GM23338 (cell line): ENCODE measurements around the gene DNAAF5. TPM values are rescaled to one million over a fixed set of nuclear protein-coding genes. Genes with fewer than 3 reads are reported as not detected.

ENCODE experiments used
- ATAC-seq: fragments of 200-7000 bp; cut with Tn5 transposase; 3 replicates; pipeline ENCODE4 v1.9.1; 2020
- DNase-seq: peaks from one replicate; pipeline ENCODE4 v3.0.0-alpha.2; 2015; ENCODE audit warnings: low spot score
- H2AFZ ChIP-seq: fragments of 200-600 bp; sonication (generic); 2 replicates; pipeline ENCODE4 v1.8.0; 2016; ENCODE audit warnings: antibody characterized with exemption, mild to moderate bottlenecking, moderate library complexity
- H3F3A ChIP-seq: fragments of 200-600 bp; sonication (generic); replicated peaks from 2 replicates; pipeline ENCODE4 v1.8.0; 2017; ENCODE audit warnings: antibody characterized with exemption, mixed run types, low read depth
- H3K27ac ChIP-seq: fragments of 200-600 bp; sonication (generic); 2 replicates; pipeline ENCODE4 v1.6.1; 2016; ENCODE audit warnings: low read depth
- H3K27me3 ChIP-seq: fragments of 200-600 bp; sonication (generic); 2 replicates; pipeline ENCODE4 v1.8.0; 2016; ENCODE audit warnings: mild to moderate bottlenecking, mixed run types, moderate library complexity; ENCODE audit not compliant: insufficient read depth
- H3K36me3 ChIP-seq: fragments of 200-600 bp; sonication (generic); 2 replicates; pipeline ENCODE4 v1.8.0; 2016; ENCODE audit warnings: mild to moderate bottlenecking; ENCODE audit not compliant: insufficient read depth
- H3K4me1 ChIP-seq: fragments of 200-600 bp; sonication (generic); 2 replicates; pipeline ENCODE4 v1.8.0; 2016; ENCODE audit warnings: mild to moderate bottlenecking, moderate library complexity; ENCODE audit not compliant: insufficient read depth
- H3K4me2 ChIP-seq: fragments of 200-600 bp; sonication (generic); 2 replicates; pipeline ENCODE4 v1.7.1; 2017; ENCODE audit warnings: mixed run types
- H3K4me3 ChIP-seq: fragments of 200-600 bp; sonication (generic); 2 replicates; pipeline ENCODE4 v1.6.1; 2016; ENCODE audit warnings: mixed run types
- H3K79me2 ChIP-seq: fragments of 200-600 bp; sonication (generic); replicated peaks from 2 replicates; pipeline ENCODE4 v1.8.0; 2017; ENCODE audit warnings: mild to moderate bottlenecking; ENCODE audit not compliant: insufficient read depth
- H3K9me2 ChIP-seq: fragments of 200-600 bp; sonication (generic); 2 replicates; pipeline ENCODE4 v1.8.0; 2017; ENCODE audit not compliant: insufficient read depth
- H4K20me1 ChIP-seq: fragments of 200-600 bp; sonication (generic); replicated peaks from 2 replicates; pipeline ENCODE4 v1.8.0; 2017; ENCODE audit warnings: mild to moderate bottlenecking; ENCODE audit not compliant: insufficient read depth
- H3K27ac Mint-ChIP-seq: 2 replicates; pipeline ENCODE4 v1.8.0; 2020; ENCODE audit warnings: inconsistent platforms, mild to moderate bottlenecking, moderate library complexity, mixed read lengths
- H3K27me3 Mint-ChIP-seq: 3 replicates; pipeline ENCODE4 v1.8.0; 2022; ENCODE audit warnings: low read depth, mild to moderate bottlenecking, moderate library complexity, mixed read lengths, inconsistent platforms; ENCODE audit not compliant: insufficient read depth, poor library complexity
- H3K36me3 Mint-ChIP-seq: 3 replicates; pipeline ENCODE4 v1.8.0; 2021; ENCODE audit warnings: low read depth, mild to moderate bottlenecking, inconsistent platforms, moderate library complexity, mixed read lengths
- H3K4me1 Mint-ChIP-seq: 3 replicates; pipeline ENCODE4 v1.8.0; 2020; ENCODE audit warnings: mild to moderate bottlenecking, inconsistent platforms, mixed read lengths
- H3K4me3 Mint-ChIP-seq: 3 replicates; pipeline ENCODE4 v1.8.0; 2021; ENCODE audit warnings: moderate library complexity, mild to moderate bottlenecking, inconsistent platforms, mixed read lengths
- H3K9me3 Mint-ChIP-seq: 3 replicates; pipeline ENCODE4 v1.8.0; 2020; ENCODE audit warnings: moderate library complexity, mild to moderate bottlenecking, inconsistent platforms, mixed read lengths
- CREB1 ChIP-seq: fragments of 250-450 bp; sonication (Bioruptor Pico); IDR thresholded peaks from 2 replicates; pipeline ENCODE4 v1.5.0; 2020; ENCODE audit warnings: low read depth, mild to moderate bottlenecking, moderate library complexity
- EZH2 ChIP-seq: fragments of 200-600 bp; sonication (generic); IDR thresholded peaks from one replicate; pipeline ENCODE4 v1.8.0; 2017; ENCODE audit warnings: antibody characterized with exemption, mild to moderate bottlenecking, low read depth; ENCODE audit not compliant: unreplicated experiment
- EZH2phosphoT487 ChIP-seq: fragments of 200-600 bp; sonication (generic); IDR thresholded peaks from one replicate; pipeline ENCODE4 v1.8.1; 2018; ENCODE audit warnings: antibody characterized with exemption; ENCODE audit not compliant: unreplicated experiment
- JUNB ChIP-seq: IDR thresholded peaks from one replicate; pipeline ENCODE4 v1.6.1; 2016; ENCODE audit warnings: antibody characterized with exemption; ENCODE audit not compliant: unreplicated experiment
- NANOG ChIP-seq: IDR thresholded peaks from 2 replicates; pipeline ENCODE4 v1.6.1; 2016; ENCODE audit warnings: antibody characterized with exemption, borderline replicate concordance
- POLR2AphosphoS5 ChIP-seq: IDR thresholded peaks from 2 replicates; pipeline ENCODE4 v1.6.1; 2016; ENCODE audit warnings: antibody characterized with exemption, low read depth
- STAT1 ChIP-seq: IDR thresholded peaks from one replicate; pipeline ENCODE4 v1.6.1; 2016; ENCODE audit warnings: antibody characterized with exemption; ENCODE audit not compliant: unreplicated experiment
- ZNF114 ChIP-seq: fragments of 250-450 bp; sonication (Bioruptor Pico); IDR thresholded peaks from 2 replicates; pipeline ENCODE4 v1.5.0; 2020; ENCODE audit warnings: mild to moderate bottlenecking, moderate library complexity
- ZNF331 ChIP-seq: fragments of 250-450 bp; sonication (Bioruptor Pico); IDR thresholded peaks from 2 replicates; pipeline ENCODE4 v1.5.0; 2020; ENCODE audit warnings: low read depth, mild to moderate bottlenecking, moderate library complexity
- polyA plus RNA-seq: library from polyadenylated mRNA; unstranded; fragments of >200 nt; fragmentation: Nextera tagmentation; extraction: Ambion mirVana; gene quantifications from 2 replicates; pipeline ENCODE4 v1.2.1, GENCODE V29; 2016
- total RNA-seq: library from RNA; depleted of rRNA; stranded (reverse); fragments of >200 nt; shearing (Covaris generic); gene quantifications from 2 replicates; pipeline ENCODE4 v1.2.3, GENCODE V29; 2014
- TF ChIP-seq, protein P1 (sequence below): IDR thresholded peaks from one replicate; pipeline ENCODE4 v1.6.1; 2018; ENCODE audit warnings: antibody characterized with exemption; ENCODE audit not compliant: unreplicated experiment
- TF ChIP-seq, protein P2 (sequence below): fragments of 250-450 bp; sonication (Bioruptor Pico); IDR thresholded peaks from 2 replicates; pipeline ENCODE4 v1.5.0; 2020; ENCODE audit warnings: mild to moderate bottlenecking, moderate library complexity
- TF ChIP-seq, protein P3 (sequence below), 2 experiments: fragments of 200-600 bp in 1 of 2; sonication (generic) in 1 of 2; conservative IDR thresholded peaks; 2 replicates each; pipeline versions ENCODE4 v1.5.1 to v1.6.1; 2016 to 2017; ENCODE audit warnings: antibody characterized with exemption in 2 of 2, low read depth in 2 of 2, mild to moderate bottlenecking in 2 of 2, moderate library complexity in 1 of 2
- TF ChIP-seq, protein P4 (sequence below): IDR thresholded peaks from 2 replicates; pipeline ENCODE4 v1.6.1; 2016; ENCODE audit warnings: antibody characterized with exemption

The DNAAF5 gene
- total and polyA plus RNA-seq, 2 experiments from 2014 or later: 20.4 to 86.7 TPM

DNA sequence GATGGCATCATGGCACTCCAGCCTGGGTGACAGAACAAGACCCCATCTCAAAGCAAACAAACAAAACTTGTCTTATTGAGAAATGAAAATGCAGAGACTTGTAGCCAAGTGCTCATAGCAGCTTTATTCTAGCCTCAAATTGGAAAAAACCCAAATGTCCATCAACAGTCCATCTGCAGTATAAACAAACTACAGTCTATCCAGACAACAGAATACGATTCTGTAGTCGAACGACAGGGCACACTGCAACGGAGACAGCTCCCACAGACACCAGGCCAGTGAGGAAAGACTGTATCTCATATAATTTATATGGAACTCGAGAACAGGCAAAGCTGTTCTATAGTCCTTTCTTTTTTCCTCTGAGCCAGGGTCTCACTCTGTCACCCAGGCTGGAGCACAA, 65.0 kb downstream of the DNAAF5 start (continued):
- TF ChIP-seq CREB1: no peak

DNA sequence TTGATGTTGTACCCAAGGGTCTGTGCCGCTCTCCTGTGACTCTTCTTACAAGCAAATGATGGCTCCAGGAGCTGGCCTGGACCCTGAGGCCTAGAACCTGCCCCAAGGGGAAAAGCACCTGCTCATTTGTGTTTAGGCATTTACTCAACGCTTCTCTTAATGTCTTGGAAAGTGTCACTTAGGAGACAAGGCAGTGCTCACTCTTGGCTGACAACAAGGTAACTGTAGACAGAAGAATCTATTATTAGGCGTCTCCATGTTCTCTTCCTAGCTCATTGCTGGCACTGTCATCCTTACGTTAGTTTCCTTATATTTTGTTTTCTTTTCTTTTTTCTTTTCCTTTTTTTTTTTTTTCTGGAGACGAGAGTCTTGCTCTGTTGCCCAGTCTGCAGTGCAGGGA, 67.7 kb downstream of the DNAAF5 start:
- Mint-ChIP-seq H3K4me3 (no peak overlapping the region), H3K36me3 (peaks cover 17% of the 10 kb centered on the region; the same call in 2 of the 3 replicates), H3K4me1 (no peaks in the 10 kb centered on the region), H3K27ac (no peak overlapping the region), H3K27me3 (peaks cover 2% of the 10 kb centered on the region), H3K9me3 (peaks cover 12% of the 10 kb centered on the region)
- Histone ChIP-seq H2AFZ (no peak overlapping the region), H3K4me2 (no peak overlapping the region), H3K27ac (no peak overlapping the region), H3K4me3 (no peak overlapping the region), H3K36me3 (no peaks in the 10 kb centered on the region), H4K20me1 (no peaks in the 10 kb centered on the region), H3F3A (no peaks in the 10 kb centered on the region), H3K4me1 (no peaks in the 10 kb centered on the region), H3K27me3 (no peaks in the 10 kb centered on the region), H3K9me2 (no peaks in the 10 kb centered on the region), H3K79me2 (no peaks in the 10 kb centered on the region)
- TF ChIP-seq, protein P1, sequence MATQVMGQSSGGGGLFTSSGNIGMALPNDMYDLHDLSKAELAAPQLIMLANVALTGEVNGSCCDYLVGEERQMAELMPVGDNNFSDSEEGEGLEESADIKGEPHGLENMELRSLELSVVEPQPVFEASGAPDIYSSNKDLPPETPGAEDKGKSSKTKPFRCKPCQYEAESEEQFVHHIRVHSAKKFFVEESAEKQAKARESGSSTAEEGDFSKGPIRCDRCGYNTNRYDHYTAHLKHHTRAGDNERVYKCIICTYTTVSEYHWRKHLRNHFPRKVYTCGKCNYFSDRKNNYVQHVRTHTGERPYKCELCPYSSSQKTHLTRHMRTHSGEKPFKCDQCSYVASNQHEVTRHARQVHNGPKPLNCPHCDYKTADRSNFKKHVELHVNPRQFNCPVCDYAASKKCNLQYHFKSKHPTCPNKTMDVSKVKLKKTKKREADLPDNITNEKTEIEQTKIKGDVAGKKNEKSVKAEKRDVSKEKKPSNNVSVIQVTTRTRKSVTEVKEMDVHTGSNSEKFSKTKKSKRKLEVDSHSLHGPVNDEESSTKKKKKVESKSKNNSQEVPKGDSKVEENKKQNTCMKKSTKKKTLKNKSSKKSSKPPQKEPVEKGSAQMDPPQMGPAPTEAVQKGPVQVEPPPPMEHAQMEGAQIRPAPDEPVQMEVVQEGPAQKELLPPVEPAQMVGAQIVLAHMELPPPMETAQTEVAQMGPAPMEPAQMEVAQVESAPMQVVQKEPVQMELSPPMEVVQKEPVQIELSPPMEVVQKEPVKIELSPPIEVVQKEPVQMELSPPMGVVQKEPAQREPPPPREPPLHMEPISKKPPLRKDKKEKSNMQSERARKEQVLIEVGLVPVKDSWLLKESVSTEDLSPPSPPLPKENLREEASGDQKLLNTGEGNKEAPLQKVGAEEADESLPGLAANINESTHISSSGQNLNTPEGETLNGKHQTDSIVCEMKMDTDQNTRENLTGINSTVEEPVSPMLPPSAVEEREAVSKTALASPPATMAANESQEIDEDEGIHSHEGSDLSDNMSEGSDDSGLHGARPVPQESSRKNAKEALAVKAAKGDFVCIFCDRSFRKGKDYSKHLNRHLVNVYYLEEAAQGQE: no peak
- TF ChIP-seq EZH2phosphoT487 (no peak), ZNF331 (CRISPR knock-in tag) (no peak), POLR2AphosphoS5 (no peak), NANOG (no peak), CREB1 (no peak), EZH2 (no peak), JUNB (no peak), STAT1 (no peak), ZNF114 (no peak)
- TF ChIP-seq, protein P2, sequence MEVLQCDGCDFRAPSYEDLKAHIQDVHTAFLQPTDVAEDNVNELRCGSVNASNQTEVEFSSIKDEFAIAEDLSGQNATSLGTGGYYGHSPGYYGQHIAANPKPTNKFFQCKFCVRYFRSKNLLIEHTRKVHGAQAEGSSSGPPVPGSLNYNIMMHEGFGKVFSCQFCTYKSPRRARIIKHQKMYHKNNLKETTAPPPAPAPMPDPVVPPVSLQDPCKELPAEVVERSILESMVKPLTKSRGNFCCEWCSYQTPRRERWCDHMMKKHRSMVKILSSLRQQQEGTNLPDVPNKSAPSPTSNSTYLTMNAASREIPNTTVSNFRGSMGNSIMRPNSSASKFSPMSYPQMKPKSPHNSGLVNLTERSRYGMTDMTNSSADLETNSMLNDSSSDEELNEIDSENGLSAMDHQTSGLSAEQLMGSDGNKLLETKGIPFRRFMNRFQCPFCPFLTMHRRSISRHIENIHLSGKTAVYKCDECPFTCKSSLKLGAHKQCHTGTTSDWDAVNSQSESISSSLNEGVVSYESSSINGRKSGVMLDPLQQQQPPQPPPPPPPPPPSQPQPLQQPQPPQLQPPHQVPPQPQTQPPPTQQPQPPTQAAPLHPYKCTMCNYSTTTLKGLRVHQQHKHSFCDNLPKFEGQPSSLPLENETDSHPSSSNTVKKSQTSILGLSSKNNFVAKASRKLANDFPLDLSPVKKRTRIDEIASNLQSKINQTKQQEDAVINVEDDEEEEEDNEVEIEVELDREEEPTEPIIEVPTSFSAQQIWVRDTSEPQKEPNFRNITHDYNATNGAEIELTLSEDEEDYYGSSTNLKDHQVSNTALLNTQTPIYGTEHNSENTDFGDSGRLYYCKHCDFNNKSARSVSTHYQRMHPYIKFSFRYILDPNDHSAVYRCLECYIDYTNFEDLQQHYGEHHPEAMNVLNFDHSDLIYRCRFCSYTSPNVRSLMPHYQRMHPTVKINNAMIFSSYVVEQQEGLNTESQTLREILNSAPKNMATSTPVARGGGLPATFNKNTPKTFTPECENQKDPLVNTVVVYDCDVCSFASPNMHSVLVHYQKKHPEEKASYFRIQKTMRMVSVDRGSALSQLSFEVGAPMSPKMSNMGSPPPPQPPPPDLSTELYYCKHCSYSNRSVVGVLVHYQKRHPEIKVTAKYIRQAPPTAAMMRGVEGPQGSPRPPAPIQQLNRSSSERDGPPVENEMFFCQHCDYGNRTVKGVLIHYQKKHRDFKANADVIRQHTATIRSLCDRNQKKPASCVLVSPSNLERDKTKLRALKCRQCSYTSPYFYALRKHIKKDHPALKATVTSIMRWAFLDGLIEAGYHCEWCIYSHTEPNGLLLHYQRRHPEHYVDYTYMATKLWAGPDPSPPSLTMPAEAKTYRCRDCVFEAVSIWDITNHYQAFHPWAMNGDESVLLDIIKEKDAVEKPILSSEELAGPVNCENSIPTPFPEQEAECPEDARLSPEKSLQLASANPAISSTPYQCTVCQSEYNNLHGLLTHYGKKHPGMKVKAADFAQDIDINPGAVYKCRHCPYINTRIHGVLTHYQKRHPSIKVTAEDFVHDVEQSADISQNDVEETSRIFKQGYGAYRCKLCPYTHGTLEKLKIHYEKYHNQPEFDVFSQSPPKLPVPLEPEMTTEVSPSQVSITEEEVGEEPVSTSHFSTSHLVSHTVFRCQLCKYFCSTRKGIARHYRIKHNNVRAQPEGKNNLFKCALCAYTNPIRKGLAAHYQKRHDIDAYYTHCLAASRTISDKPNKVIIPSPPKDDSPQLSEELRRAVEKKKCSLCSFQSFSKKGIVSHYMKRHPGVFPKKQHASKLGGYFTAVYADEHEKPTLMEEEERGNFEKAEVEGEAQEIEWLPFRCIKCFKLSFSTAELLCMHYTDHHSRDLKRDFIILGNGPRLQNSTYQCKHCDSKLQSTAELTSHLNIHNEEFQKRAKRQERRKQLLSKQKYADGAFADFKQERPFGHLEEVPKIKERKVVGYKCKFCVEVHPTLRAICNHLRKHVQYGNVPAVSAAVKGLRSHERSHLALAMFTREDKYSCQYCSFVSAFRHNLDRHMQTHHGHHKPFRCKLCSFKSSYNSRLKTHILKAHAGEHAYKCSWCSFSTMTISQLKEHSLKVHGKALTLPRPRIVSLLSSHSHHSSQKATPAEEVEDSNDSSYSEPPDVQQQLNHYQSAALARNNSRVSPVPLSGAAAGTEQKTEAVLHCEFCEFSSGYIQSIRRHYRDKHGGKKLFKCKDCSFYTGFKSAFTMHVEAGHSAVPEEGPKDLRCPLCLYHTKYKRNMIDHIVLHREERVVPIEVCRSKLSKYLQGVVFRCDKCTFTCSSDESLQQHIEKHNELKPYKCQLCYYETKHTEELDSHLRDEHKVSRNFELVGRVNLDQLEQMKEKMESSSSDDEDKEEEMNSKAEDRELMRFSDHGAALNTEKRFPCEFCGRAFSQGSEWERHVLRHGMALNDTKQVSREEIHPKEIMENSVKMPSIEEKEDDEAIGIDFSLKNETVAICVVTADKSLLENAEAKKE: no peak
- TF ChIP-seq, protein P3, sequence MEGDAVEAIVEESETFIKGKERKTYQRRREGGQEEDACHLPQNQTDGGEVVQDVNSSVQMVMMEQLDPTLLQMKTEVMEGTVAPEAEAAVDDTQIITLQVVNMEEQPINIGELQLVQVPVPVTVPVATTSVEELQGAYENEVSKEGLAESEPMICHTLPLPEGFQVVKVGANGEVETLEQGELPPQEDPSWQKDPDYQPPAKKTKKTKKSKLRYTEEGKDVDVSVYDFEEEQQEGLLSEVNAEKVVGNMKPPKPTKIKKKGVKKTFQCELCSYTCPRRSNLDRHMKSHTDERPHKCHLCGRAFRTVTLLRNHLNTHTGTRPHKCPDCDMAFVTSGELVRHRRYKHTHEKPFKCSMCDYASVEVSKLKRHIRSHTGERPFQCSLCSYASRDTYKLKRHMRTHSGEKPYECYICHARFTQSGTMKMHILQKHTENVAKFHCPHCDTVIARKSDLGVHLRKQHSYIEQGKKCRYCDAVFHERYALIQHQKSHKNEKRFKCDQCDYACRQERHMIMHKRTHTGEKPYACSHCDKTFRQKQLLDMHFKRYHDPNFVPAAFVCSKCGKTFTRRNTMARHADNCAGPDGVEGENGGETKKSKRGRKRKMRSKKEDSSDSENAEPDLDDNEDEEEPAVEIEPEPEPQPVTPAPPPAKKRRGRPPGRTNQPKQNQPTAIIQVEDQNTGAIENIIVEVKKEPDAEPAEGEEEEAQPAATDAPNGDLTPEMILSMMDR (conservative IDR thresholded peaks at IDR 0.05; ENCODE audit: low read depth in 2 of 2): no peak
- TF ChIP-seq, protein P4, sequence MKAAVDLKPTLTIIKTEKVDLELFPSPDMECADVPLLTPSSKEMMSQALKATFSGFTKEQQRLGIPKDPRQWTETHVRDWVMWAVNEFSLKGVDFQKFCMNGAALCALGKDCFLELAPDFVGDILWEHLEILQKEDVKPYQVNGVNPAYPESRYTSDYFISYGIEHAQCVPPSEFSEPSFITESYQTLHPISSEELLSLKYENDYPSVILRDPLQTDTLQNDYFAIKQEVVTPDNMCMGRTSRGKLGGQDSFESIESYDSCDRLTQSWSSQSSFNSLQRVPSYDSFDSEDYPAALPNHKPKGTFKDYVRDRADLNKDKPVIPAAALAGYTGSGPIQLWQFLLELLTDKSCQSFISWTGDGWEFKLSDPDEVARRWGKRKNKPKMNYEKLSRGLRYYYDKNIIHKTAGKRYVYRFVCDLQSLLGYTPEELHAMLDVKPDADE: no peak
- no peak for ATAC-seq
- DNase-seq: no peak
